HG03457 (cell line): ENCODE measurements around the gene TAMALIN.

ENCODE experiments used
- ATAC-seq: cut with Tn5 transposase; IDR thresholded peaks from one replicate; pipeline ENCODE4 v1.9.1; 2021; ENCODE audit warnings: moderate number of reproducible peaks; ENCODE audit not compliant: unreplicated experiment

The TAMALIN gene

GRCh38 chr12:52035926-52036325 lies 29.2 kb downstream of the TAMALIN start:
- ATAC-seq: no peak

GRCh38 chr12:52036587-52037171 lies 29.9 kb downstream of the TAMALIN start:
- no peak for ATAC-seq

- no peak for ATAC-seq
Observed at GRCh38 chr12:52037248-52037861, 30.6 kb downstream of the TAMALIN start.

GRCh38 chr12:52038447-52038846 lies 31.7 kb downstream of the TAMALIN start:
- ATAC-seq: no peak

- ATAC-seq: no peak
Observed at GRCh38 chr12:52041035-52041434, 34.3 kb downstream of the TAMALIN start.

GRCh38 chr12:52041695-52042123 lies 35.0 kb downstream of the TAMALIN start:
- no peak for ATAC-seq

GRCh38 chr12:52042706-52043385 lies 36.1 kb downstream of the TAMALIN start:
- no peak for ATAC-seq

- no peak for ATAC-seq
Observed at GRCh38 chr12:52043386-52044212, 36.9 kb downstream of the TAMALIN start.

GRCh38 chr12:52044292-52044983 lies 37.7 kb downstream of the TAMALIN start:
- ATAC-seq: no peak

- no peak for ATAC-seq
Observed at GRCh38 chr12:52045794-52046199, 39.1 kb downstream of the TAMALIN start.

GRCh38 chr12:52046859-52047258 lies 40.1 kb downstream of the TAMALIN start:
- ATAC-seq: no peak

GRCh38 chr12:52049286-52049685 lies 42.5 kb downstream of the TAMALIN start:
- ATAC-seq: no peak

GRCh38 chr12:52049688-52050087 lies 42.9 kb downstream of the TAMALIN start:
- ATAC-seq: no peak

GRCh38 chr12:52050116-52050757 lies 43.5 kb downstream of the TAMALIN start:
- peak; percentile 22 for ATAC-seq

GRCh38 chr12:52050758-52051541 lies 44.2 kb downstream of the TAMALIN start, which contains the start of gene NR4A1:
Gene NR4A1, plus strand, starts transcription at chr12:52051442. Its CDS starts 2,887 bp downstream, at chr12:52054329.
- ATAC-seq: peak; percentile 47

GRCh38 chr12:52052468-52053186 lies 45.9 kb downstream of the TAMALIN start:
- ATAC-seq: no peak

GRCh38 chr12:52053536-52054209 lies 46.9 kb downstream of the TAMALIN start:
- no peak for ATAC-seq

GRCh38 chr12:52054231-52054832 lies 47.6 kb downstream of the TAMALIN start:
- no peak for ATAC-seq
